ENCODE measurements around the gene TP53RK.

Gene TP53RK

GRCh38 chr20:46644160-46644559 lies 45.1 kb downstream of the TP53RK start:
- POLR2A ChIA-PET (ENCODE audit: low non-redundant PET), result no interaction called here
- DNase-seq (ENCODE audit: low spot score), result no peak
- H3K27ac ChIP-seq, result no peak overlapping the region
- TF ChIP-seq CTCF (conservative IDR thresholded peaks at IDR 0.05; ENCODE audit: low read depth), result no peak
- CTCF ChIA-PET, result no interaction called here

- H3K27ac ChIP-seq, result no peak overlapping the region
- POLR2A ChIA-PET (ENCODE audit: low non-redundant PET), result no interaction called here
- CTCF ChIA-PET, result no interaction called here
- no peak for DNase-seq (ENCODE audit: low spot score)
- no peak for TF ChIP-seq CTCF (conservative IDR thresholded peaks at IDR 0.05; ENCODE audit: low read depth)
Measured at GRCh38 chr20:46642969-46643343, 46.3 kb downstream of the TP53RK start.

- H3K27ac ChIP-seq, result no peak overlapping the region
- DNase-seq (ENCODE audit: low spot score), result no peak
- CTCF ChIA-PET, result interaction anchor here (0.7 kb wide), 1 partner anchor 420 kb away, joined by 3 read pairs; no protein-coding TSS in a partner anchor
- TF ChIP-seq CTCF (conservative IDR thresholded peaks at IDR 0.05; ENCODE audit: low read depth), result no peak
- POLR2A ChIA-PET (ENCODE audit: low non-redundant PET), result no interaction called here
Measured at GRCh38 chr20:46642265-46642968, 46.8 kb downstream of the TP53RK start.

- DNase-seq (ENCODE audit: low spot score), result no peak
- no peak for TF ChIP-seq CTCF (conservative IDR thresholded peaks at IDR 0.05; ENCODE audit: low read depth)
- no peak overlapping the region for H3K27ac ChIP-seq
- CTCF ChIA-PET, result interaction anchor here (0.6 kb wide), 1 partner anchor 35 kb away, joined by 3 read pairs; no protein-coding TSS in a partner anchor
- POLR2A ChIA-PET (ENCODE audit: low non-redundant PET), result no interaction called here
Measured at GRCh38 chr20:46641424-46641823, 47.8 kb downstream of the TP53RK start.

GRCh38 chr20:46640536-46641311 lies 48.5 kb downstream of the TP53RK start:
- DNase-seq (ENCODE audit: low spot score), result no peak
- ChIA-PET POLR2A (ENCODE audit: low non-redundant PET) (no interaction called here), CTCF (interaction anchor here (0.6 to 0.7 kb wide), 3 partner anchors 36 to 516 kb away, joined by 3 to 4 read pairs (median 3); no protein-coding TSS in a partner anchor)
- no peak overlapping the region for H3K27ac ChIP-seq
- TF ChIP-seq CTCF (conservative IDR thresholded peaks at IDR 0.05; ENCODE audit: low read depth), result no peak

- ChIA-PET POLR2A (ENCODE audit: low non-redundant PET) (no interaction called here), CTCF (no interaction called here)
- H3K27ac ChIP-seq, result no peak overlapping the region
- DNase-seq (ENCODE audit: low spot score), result no peak
- no peak for TF ChIP-seq CTCF (conservative IDR thresholded peaks at IDR 0.05; ENCODE audit: low read depth)
Measured at GRCh38 chr20:46640044-46640443, 49.2 kb downstream of the TP53RK start.
